Testis (tissue), 3 donors: ENCODE data around the gene MYO18B. TPM values are rescaled to one million over a fixed set of nuclear protein-coding genes. Genes with fewer than 3 reads are reported as not detected.

Experiments
- DNase-seq: peaks from one replicate; pipeline ENCODE4 v3.0.0-alpha.2; 2019
- H3K27ac ChIP-seq, 2 donors: fragments of 200-600 bp; sonication (generic); one replicate each; pipeline ENCODE4 v1.5.1; 2019
- H3K27me3 ChIP-seq: fragments of 200-600 bp; sonication (generic); one replicate; pipeline ENCODE4 v1.5.1; 2019
- H3K36me3 ChIP-seq: fragments of 200-600 bp; sonication (generic); one replicate; pipeline ENCODE4 v1.5.1; 2017; ENCODE audit warnings: low read depth; ENCODE audit errors: missing control alignments
- H3K4me1 ChIP-seq: fragments of 200-600 bp; sonication (generic); one replicate; pipeline ENCODE4 v1.5.1; 2019
- H3K4me3 ChIP-seq, 2 donors: fragments of 200-600 bp; sonication (generic); one replicate each; pipeline ENCODE4 v1.5.1; 2017 to 2019
- H3K9me3 ChIP-seq: fragments of 200-600 bp; sonication (generic); one replicate; pipeline ENCODE4 v1.5.1; 2017
- CTCF ChIP-seq, 3 experiments: fragments of 450-650 bp in 2 of 3; fragments of 200-600 bp in 1 of 3; sonication (generic) in 1 of 3; IDR thresholded peaks; one replicate each; pipeline ENCODE4 v1.5.1; 2016 to 2019; ENCODE audit warnings: antibody characterized with exemption in 3 of 3, mild to moderate bottlenecking in 2 of 3, moderate library complexity in 1 of 3
- POLR2A ChIP-seq: fragments of 450-650 bp; IDR thresholded peaks from one replicate; pipeline ENCODE4 v1.6.1; 2017; ENCODE audit warnings: antibody characterized with exemption, mild to moderate bottlenecking, moderate library complexity
- WGBS, 2 donors: methylation state at CpG; one replicate each; pipeline ENCODE4 v1.1.5; 2018; 5-methylcytosine and 5-hydroxymethylcytosine counted together
- intact Hi-C: fragments of 100-400 bp; cut with DNase I; formaldehyde crosslinking; loops from one replicate; pipeline ENCODE4 v1.15.1; 2023; ENCODE audit warnings: low total_unique reads
- polyA plus RNA-seq: library from polyadenylated mRNA; stranded (reverse); fragments of 350-450 nt; fragmentation: Illumina TruSeq; extraction: RNeasy Lipid Tissue Mini Kit (QIAGEN cat#74804); gene quantifications from one replicate; pipeline ENCODE4 v1.2.3, GENCODE V29; 2014; ENCODE audit warnings: low read depth, low replicate concordance; ENCODE audit not compliant: insufficient read depth
- total RNA-seq, 2 donors: library from RNA; depleted of rRNA; stranded (reverse); fragments of >200 nt; gene quantifications; one replicate each; pipeline ENCODE4 v1.2.3, GENCODE V29; 2016

Gene MYO18B
- total and polyA plus RNA-seq, 3 donors from 2014 or later = 23.6 to 40.3 (median 28.6) TPM

- Histone ChIP-seq H3K9me3 (no peaks in the 10 kb centered on the region), H3K4me1 (no peaks in the 10 kb centered on the region), H3K4me3 (no peak overlapping the region), H3K36me3 (no peaks in the 10 kb centered on the region), H3K27ac (no peak overlapping the region), H3K27me3 (no peaks in the 10 kb centered on the region)
- 73 to 79% methylated on average over 6 of the region's 6 CpGs for WGBS, 2 donors
- intact Hi-C loops = no loop called here
- TF ChIP-seq POLR2A (no peak), CTCF (IDR thresholded peaks at IDR 0.05) (no peak)
- no peak for DNase-seq
These were observed 30.5 kb upstream of the MYO18B start for GRCh38 chr22:25711491-25711890.

GRCh38 chr22:25712661-25713400, 29.2 kb upstream of the MYO18B start:
- Histone ChIP-seq H3K9me3 (no peaks in the 10 kb centered on the region), H3K4me1 (no peaks in the 10 kb centered on the region), H3K27ac (no peak overlapping the region), H3K4me3 (no peak overlapping the region), H3K36me3 (no peaks in the 10 kb centered on the region), H3K27me3 (no peaks in the 10 kb centered on the region)
- intact Hi-C loops = no loop called here
- 89 to 91% methylated on average over 7 of the region's 7 CpGs for WGBS, 2 donors
- DNase-seq = no peak
- TF ChIP-seq CTCF (IDR thresholded peaks at IDR 0.05) (no peak), POLR2A (no peak)

GRCh38 chr22:25714070-25714469, 27.9 kb upstream of the MYO18B start:
- no peaks in the 10 kb centered on the region for H3K27me3 ChIP-seq
- WGBS, 2 donors = 92 to 95% methylated on average over 7 of the region's 7 CpGs
- no peak overlapping the region for H3K27ac ChIP-seq
- intact Hi-C loops = no loop called here
- H3K4me3 ChIP-seq = no peak overlapping the region
- H3K4me1 ChIP-seq = no peaks in the 10 kb centered on the region
- DNase-seq = no peak
- TF ChIP-seq CTCF (IDR thresholded peaks at IDR 0.05) (no peak), POLR2A (no peak)
- no peaks in the 10 kb centered on the region for H3K9me3 ChIP-seq
- H3K36me3 ChIP-seq = no peaks in the 10 kb centered on the region

GRCh38 chr22:25714739-25715138, 27.2 kb upstream of the MYO18B start:
- no peak overlapping the region for H3K4me3 ChIP-seq
- no peaks in the 10 kb centered on the region for H3K27me3 ChIP-seq
- H3K27ac ChIP-seq = no peak overlapping the region
- WGBS, 2 donors = 74 to 83% methylated on average over 6 of the region's 6 CpGs
- intact Hi-C loops = no loop called here
- H3K36me3 ChIP-seq = no peaks in the 10 kb centered on the region
- TF ChIP-seq POLR2A = no peak
- no peak for TF ChIP-seq CTCF (IDR thresholded peaks at IDR 0.05)
- no peak for DNase-seq
- no peaks in the 10 kb centered on the region for H3K9me3 ChIP-seq
- no peaks in the 10 kb centered on the region for H3K4me1 ChIP-seq

- WGBS, 2 donors = 91 to 94% methylated on average over 10 of the region's 10 CpGs
- Histone ChIP-seq H3K27ac (no peak overlapping the region), H3K27me3 (no peaks in the 10 kb centered on the region), H3K4me3 (no peak overlapping the region), H3K9me3 (no peaks in the 10 kb centered on the region), H3K4me1 (no peaks in the 10 kb centered on the region), H3K36me3 (no peaks in the 10 kb centered on the region)
- intact Hi-C loops = no loop called here
- TF ChIP-seq CTCF (IDR thresholded peaks at IDR 0.05) (no peak), POLR2A (no peak)
- DNase-seq = no peak
These were observed 25.4 kb upstream of the MYO18B start for GRCh38 chr22:25716637-25717036.
